Measurements from ENCODE around the gene RARA. TPM values are rescaled to one million over a fixed set of nuclear protein-coding genes. Genes with fewer than 3 reads are reported as not detected.

RARA gene
- total and polyA plus RNA-seq, 5 donors from 2014 or later, result 7.3 to 126 (median 12.8) TPM

DNA sequence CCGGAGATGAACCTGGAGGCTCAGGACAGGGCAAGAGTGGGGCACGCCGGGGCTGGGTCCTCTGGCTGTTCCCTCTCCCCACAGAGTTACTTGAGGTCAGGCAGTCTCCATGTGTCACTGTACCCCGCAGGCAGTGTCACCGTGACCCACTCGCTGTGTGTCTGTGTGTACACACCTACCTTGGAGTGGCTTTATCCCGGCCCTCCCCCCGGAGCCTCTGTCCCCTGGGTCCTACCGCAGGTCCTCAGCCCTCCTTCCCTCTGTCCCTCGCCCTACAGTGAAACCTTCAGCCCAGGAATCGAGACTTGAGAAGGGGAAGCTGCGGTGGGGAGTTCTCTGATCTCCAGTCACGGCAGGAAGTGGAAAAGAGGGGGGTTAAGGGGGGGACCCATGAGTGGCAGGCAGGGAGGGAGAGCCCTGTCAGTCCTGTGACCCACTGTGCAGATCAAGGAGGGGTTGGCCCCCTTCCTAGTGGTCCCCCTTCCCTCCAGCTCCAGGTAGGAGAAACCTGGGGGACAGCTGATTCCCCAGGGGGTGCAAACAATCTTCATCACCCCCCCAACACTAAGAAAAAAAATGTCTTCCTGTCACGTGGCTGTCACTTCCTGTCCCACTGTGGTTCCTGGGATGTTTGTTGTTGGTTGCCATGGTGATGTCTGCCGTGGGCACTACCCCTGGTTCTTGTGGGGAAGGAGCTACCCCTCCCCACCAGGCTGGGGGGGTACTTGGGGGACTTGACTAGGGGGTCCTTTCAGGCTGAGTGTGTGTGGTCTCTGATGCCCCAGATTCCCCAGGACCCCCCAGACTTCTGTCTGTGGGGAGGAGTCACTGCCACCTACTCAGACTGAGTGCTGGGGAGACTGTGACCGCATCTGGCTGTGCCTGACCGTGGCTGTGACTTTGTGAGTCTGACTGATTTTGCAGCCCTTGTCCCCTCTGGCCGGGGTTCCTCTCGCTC is 13.7 kb downstream of the RARA start:
- DNase-seq (peak; percentile 93 to 97 (median 96)), ATAC-seq (ENCODE audit: low read depth in 2 of 2) (peak; percentile 38 to 40)
- peaks cover 0 to 7% (median 0%) of the 10 kb centered on the region in 7 donors for H3K9me3 Mint-ChIP-seq
- H3K4me1 Mint-ChIP-seq, result peaks cover 0 to 93% (median 59%) of the 10 kb centered on the region in 4 donors
- H3K36me3 Mint-ChIP-seq, result no peaks in the 10 kb centered on the region
- peaks cover 94% of the 10 kb centered on the region for H3K4me1 ChIP-seq (ENCODE audit: control insufficient read depth, insufficient read depth, low read length, poor library complexity, severe bottlenecking)
- no peaks in the 10 kb centered on the region for H3K36me3 ChIP-seq (ENCODE audit: control insufficient read depth, insufficient read depth, low read length)
- H3K9me3 ChIP-seq (ENCODE audit: control insufficient read depth in 2 of 2, low read length in 2 of 2), result no peaks in the 10 kb centered on the region
- H3K4me3 ChIP-seq (ENCODE audit: low read depth, low read length), result peak overlapping the region; percentile 83
- peaks cover 22% of the 10 kb centered on the region for H3K27me3 Mint-ChIP-seq
- H3K27ac ChIP-seq (ENCODE audit: insufficient read depth, low read length, poor library complexity, severe bottlenecking), result peak overlapping the region; percentile 99
- H3K27ac Mint-ChIP-seq, result peak overlapping the region; percentile 99 to 100 (median 100)
- no peaks in the 10 kb centered on the region for H3K27me3 ChIP-seq (ENCODE audit: control insufficient read depth, insufficient read depth, low read length)
- peak overlapping the region; percentile 92 to 99 (median 96) for H3K4me3 Mint-ChIP-seq

- DNase-seq, result peak; percentile 59 to 85 (median 68)
- peak; percentile 5 for ATAC-seq (ENCODE audit: low read depth in 2 of 2)
Measured at GRCh38 chr17:40323391-40324381, 14.7 kb downstream of the RARA start.

GRCh38 chr17:40325156-40326013 is 16.4 kb downstream of the RARA start:
- peaks cover 0 to 7% (median 0%) of the 10 kb centered on the region in 7 donors for H3K9me3 Mint-ChIP-seq
- peak overlapping the region; percentile 81 for H3K4me3 ChIP-seq (ENCODE audit: low read depth, low read length)
- DNase-seq, result peak in 2 of 3 donors; percentile 46 to 53

More at GRCh38 chr17:40323391-40324381, 14.7 kb downstream of the RARA start:
- Histone ChIP-seq H3K4me1 (ENCODE audit: control insufficient read depth, insufficient read depth, low read length, poor library complexity, severe bottlenecking) (peaks cover 99% of the 10 kb centered on the region), H3K9me3 (ENCODE audit: control insufficient read depth in 2 of 2, low read length in 2 of 2) (no peaks in the 10 kb centered on the region), H3K36me3 (ENCODE audit: control insufficient read depth, insufficient read depth, low read length) (no peaks in the 10 kb centered on the region), H3K4me3 (ENCODE audit: low read depth, low read length) (peak overlapping the region; percentile 83), H3K27me3 (ENCODE audit: control insufficient read depth, insufficient read depth, low read length) (no peaks in the 10 kb centered on the region), H3K27ac (ENCODE audit: insufficient read depth, low read length, poor library complexity, severe bottlenecking) (peak overlapping the region; percentile 99)
- Mint-ChIP-seq H3K36me3 (no peaks in the 10 kb centered on the region), H3K27ac (peak overlapping the region; percentile 99 to 100 (median 100)), H3K4me3 (peak overlapping the region; percentile 95 to 99 (median 96)), H3K27me3 (peaks cover 24% of the 10 kb centered on the region), H3K9me3 (peaks cover 0 to 7% (median 0%) of the 10 kb centered on the region in 7 donors), H3K4me1 (peaks cover 6 to 97% (median 65%) of the 10 kb centered on the region in 4 donors)

DNA sequence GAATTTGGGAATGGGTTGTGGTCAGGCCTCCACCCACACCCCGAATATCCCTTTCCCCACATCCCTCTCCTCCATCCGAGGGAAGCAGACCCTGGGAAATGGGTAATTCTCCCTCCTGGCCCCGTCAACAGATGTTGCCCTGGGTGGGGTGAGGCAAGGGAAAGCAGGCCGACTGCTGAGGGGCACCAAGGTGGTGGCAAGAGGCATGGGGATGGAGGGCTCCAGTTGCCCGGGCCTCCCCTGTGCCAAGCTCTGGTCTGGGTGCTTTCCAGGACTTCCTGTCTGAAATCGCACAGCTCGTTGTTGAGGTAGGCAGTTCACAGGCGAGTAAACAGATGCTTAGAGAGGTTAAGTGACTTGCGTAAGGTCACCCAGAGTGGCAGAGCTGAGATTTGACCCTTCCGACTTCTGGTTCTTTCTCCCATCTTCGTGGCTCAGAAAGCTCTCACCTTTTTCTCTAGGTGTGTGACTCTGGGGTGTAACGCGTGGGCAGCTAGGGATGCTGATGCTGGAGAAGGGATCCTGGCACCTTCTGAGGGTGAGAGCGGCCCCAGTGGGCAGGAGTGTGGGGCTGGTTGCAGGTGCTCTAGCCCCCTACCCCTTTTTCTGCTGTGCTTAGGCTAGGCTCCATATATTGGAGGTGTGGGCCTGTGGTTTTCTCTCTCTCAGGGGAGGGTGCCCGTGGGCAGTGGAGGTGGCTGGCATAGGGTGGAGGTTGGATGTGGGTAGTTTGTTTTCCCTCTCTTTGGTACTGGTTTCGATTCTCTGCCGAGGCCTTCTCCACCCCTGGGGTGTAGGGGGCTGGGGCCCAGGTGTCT is 17.2 kb downstream of the RARA start:
- Mint-ChIP-seq H3K9me3 (peaks cover 0 to 7% (median 0%) of the 10 kb centered on the region in 7 donors), H3K36me3 (peaks cover 2% of the 10 kb centered on the region), H3K27me3 (peaks cover 25% of the 10 kb centered on the region), H3K4me3 (peak overlapping the region; percentile 93 to 99 (median 96)), H3K4me1 (peaks cover 14 to 95% (median 70%) of the 10 kb centered on the region in 4 donors), H3K27ac (peak overlapping the region; percentile 96 to 100 (median 100))
- peaks cover 98% of the 10 kb centered on the region for H3K4me1 ChIP-seq (ENCODE audit: control insufficient read depth, insufficient read depth, low read length, poor library complexity, severe bottlenecking)
- no peaks in the 10 kb centered on the region for H3K27me3 ChIP-seq (ENCODE audit: control insufficient read depth, insufficient read depth, low read length)
- peak overlapping the region; percentile 99 for H3K27ac ChIP-seq (ENCODE audit: insufficient read depth, low read length, poor library complexity, severe bottlenecking)
- ATAC-seq (ENCODE audit: low read depth in 2 of 2) (peak; percentile 33 to 35), DNase-seq (peak; percentile 60 to 88 (median 68))
- H3K36me3 ChIP-seq (ENCODE audit: control insufficient read depth, insufficient read depth, low read length), result peaks cover 6% of the 10 kb centered on the region
- no peaks in the 10 kb centered on the region for H3K9me3 ChIP-seq (ENCODE audit: control insufficient read depth in 2 of 2, low read length in 2 of 2)
- peak overlapping the region; percentile 81 for H3K4me3 ChIP-seq (ENCODE audit: low read depth, low read length)

More at GRCh38 chr17:40325156-40326013, 16.4 kb downstream of the RARA start:
- Mint-ChIP-seq H3K27ac (peak overlapping the region; percentile 96 to 100 (median 100)), H3K4me1 (peaks cover 14 to 96% (median 68%) of the 10 kb centered on the region in 4 donors), H3K36me3 (no peaks in the 10 kb centered on the region), H3K27me3 (peaks cover 25% of the 10 kb centered on the region), H3K4me3 (peak overlapping the region; percentile 95 to 99 (median 96))
- Histone ChIP-seq H3K9me3 (ENCODE audit: control insufficient read depth in 2 of 2, low read length in 2 of 2) (no peaks in the 10 kb centered on the region), H3K27me3 (ENCODE audit: control insufficient read depth, insufficient read depth, low read length) (no peaks in the 10 kb centered on the region), H3K4me1 (ENCODE audit: control insufficient read depth, insufficient read depth, low read length, poor library complexity, severe bottlenecking) (peaks cover 98% of the 10 kb centered on the region), H3K36me3 (ENCODE audit: control insufficient read depth, insufficient read depth, low read length) (no peaks in the 10 kb centered on the region), H3K27ac (ENCODE audit: insufficient read depth, low read length, poor library complexity, severe bottlenecking) (peak overlapping the region; percentile 99)
- ATAC-seq (ENCODE audit: low read depth in 2 of 2), result no peak

- Histone ChIP-seq H3K9me3 (ENCODE audit: control insufficient read depth in 2 of 2, low read length in 2 of 2) (no peaks in the 10 kb centered on the region), H3K27ac (ENCODE audit: insufficient read depth, low read length, poor library complexity, severe bottlenecking) (peak overlapping the region; percentile 99), H3K4me3 (ENCODE audit: low read depth, low read length) (peak overlapping the region; percentile 81), H3K36me3 (ENCODE audit: control insufficient read depth, insufficient read depth, low read length) (peaks cover 12% of the 10 kb centered on the region), H3K4me1 (ENCODE audit: control insufficient read depth, insufficient read depth, low read length, poor library complexity, severe bottlenecking) (peaks cover 98% of the 10 kb centered on the region), H3K27me3 (ENCODE audit: control insufficient read depth, insufficient read depth, low read length) (no peaks in the 10 kb centered on the region)
- DNase-seq (no peak), ATAC-seq (ENCODE audit: low read depth in 2 of 2) (no peak)
- H3K27me3 Mint-ChIP-seq, result peaks cover 23% of the 10 kb centered on the region
- H3K36me3 Mint-ChIP-seq, result peaks cover 8% of the 10 kb centered on the region
- H3K27ac Mint-ChIP-seq, result peak overlapping the region; percentile 96 to 100 (median 100)
- H3K4me1 Mint-ChIP-seq, result peaks cover 14 to 95% (median 73%) of the 10 kb centered on the region in 4 donors
- H3K4me3 Mint-ChIP-seq, result peak overlapping the region; percentile 93 to 99 (median 96)
- H3K9me3 Mint-ChIP-seq, result peaks cover 0 to 7% (median 0%) of the 10 kb centered on the region in 7 donors
Measured at GRCh38 chr17:40326832-40327199, 17.8 kb downstream of the RARA start.

DNA sequence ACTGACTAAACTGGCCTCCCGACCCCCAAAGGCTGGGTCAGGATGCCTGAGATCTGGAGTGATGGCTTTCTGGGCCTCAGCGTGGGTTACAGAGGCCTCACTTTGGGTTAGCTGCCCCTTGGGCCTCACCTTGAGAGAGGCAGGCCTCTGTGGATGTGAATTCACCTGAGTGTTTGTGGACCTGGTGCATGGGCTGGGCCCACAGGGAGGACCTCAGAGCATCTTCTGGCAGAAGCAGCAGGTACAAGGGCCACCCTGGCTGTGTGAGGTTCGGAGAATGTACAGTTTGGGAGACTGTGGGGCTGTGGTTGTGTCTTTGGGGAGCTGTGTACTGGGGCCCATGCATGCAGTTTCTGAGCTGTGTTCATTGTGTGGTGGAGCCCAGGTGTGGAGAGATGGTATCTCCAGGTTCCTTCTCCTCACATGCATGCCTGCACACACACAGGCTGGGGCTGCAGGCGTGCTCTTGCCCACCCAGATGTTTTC is 18.3 kb downstream of the RARA start:
- no peak for ATAC-seq (ENCODE audit: low read depth in 2 of 2)
- H3K4me3 ChIP-seq (ENCODE audit: low read depth, low read length), result peak overlapping the region; percentile 81

More for the DNA sequence above, 18.3 kb downstream of the RARA start:
- Mint-ChIP-seq H3K9me3 (peaks cover 0 to 7% (median 0%) of the 10 kb centered on the region in 7 donors), H3K4me3 (peak overlapping the region; percentile 91 to 97 (median 94)), H3K4me1 (peaks cover 14 to 93% (median 71%) of the 10 kb centered on the region in 4 donors), H3K27ac (peak overlapping the region; percentile 96 to 100 (median 100)), H3K36me3 (peaks cover 8% of the 10 kb centered on the region), H3K27me3 (peaks cover 18% of the 10 kb centered on the region)
- DNase-seq, result peak in 1 of 3 donors; percentile 54
- no peaks in the 10 kb centered on the region for H3K9me3 ChIP-seq (ENCODE audit: control insufficient read depth in 2 of 2, low read length in 2 of 2)
- peak overlapping the region; percentile 99 for H3K27ac ChIP-seq (ENCODE audit: insufficient read depth, low read length, poor library complexity, severe bottlenecking)
- peaks cover 14% of the 10 kb centered on the region for H3K36me3 ChIP-seq (ENCODE audit: control insufficient read depth, insufficient read depth, low read length)
- H3K27me3 ChIP-seq (ENCODE audit: control insufficient read depth, insufficient read depth, low read length), result no peaks in the 10 kb centered on the region
- peaks cover 98% of the 10 kb centered on the region for H3K4me1 ChIP-seq (ENCODE audit: control insufficient read depth, insufficient read depth, low read length, poor library complexity, severe bottlenecking)
